Measurements from ENCODE around the gene STK36.
"Not testable (repeated sequence)": the region's sequence is repeated elsewhere in the genome, so short reads cannot be mapped to it uniquely, and the experiment has no call there.

Gene STK36

GRCh38 chr2:218659258-218659987, 12.5 kb upstream of the STK36 start, which contains the start of the genes BCS1L and ZNF142:
Gene BCS1L (plus strand): TSS chr2:218659683. CDS start chr2:218660988, 1,305 bp downstream.
Gene ZNF142 (minus strand): TSS chr2:218659623. CDS start chr2:218656429, 3,194 bp downstream.
- DNase-seq (ENCODE audit: low read depth, low spot score): peak; percentile 33
- peak within 1 kb of the TSS; percentile 64 for H3K27ac ChIP-seq

GRCh38 chr2:218659988-218660358, 11.9 kb upstream of the STK36 start:
- DNase-seq (ENCODE audit: low read depth, low spot score): no peak
- peak overlapping the region; percentile 64 for H3K27ac ChIP-seq

- no peak overlapping the region for H3K27ac ChIP-seq
- no peak for DNase-seq (ENCODE audit: low read depth, low spot score)
Measured at GRCh38 chr2:218662377-218662776, 9.5 kb upstream of the STK36 start.

GRCh38 chr2:218662827-218663226, 9.1 kb upstream of the STK36 start:
- DNase-seq (ENCODE audit: low read depth, low spot score): no peak
- H3K27ac ChIP-seq: no peak overlapping the region

GRCh38 chr2:218663901-218664300, 8.0 kb upstream of the STK36 start:
- no peak for DNase-seq (ENCODE audit: low read depth, low spot score)
- no peak overlapping the region for H3K27ac ChIP-seq

- no peak overlapping the region for H3K27ac ChIP-seq
Measured at GRCh38 chr2:218664653-218665052, 7.2 kb upstream of the STK36 start.

GRCh38 chr2:218671097-218671653, 711 bp upstream of the STK36 start:
- DNase-seq (ENCODE audit: low read depth, low spot score): peak; percentile 20

More at GRCh38 chr2:218664653-218665052, 7.2 kb upstream of the STK36 start:
- no peak for DNase-seq (ENCODE audit: low read depth, low spot score)

GRCh38 chr2:218679119-218679518, 7.2 kb downstream of the STK36 start:
- H3K27ac ChIP-seq: no peak overlapping the region
- DNase-seq (ENCODE audit: low read depth, low spot score): no peak

More at GRCh38 chr2:218671097-218671653, 711 bp upstream of the STK36 start:
- peak overlapping the region; percentile 83 for H3K27ac ChIP-seq

- no peak for DNase-seq (ENCODE audit: low read depth, low spot score)
- H3K27ac ChIP-seq: no peak overlapping the region
Measured at GRCh38 chr2:218680061-218680460, 8.2 kb downstream of the STK36 start.

GRCh38 chr2:218687400-218688060, 15.6 kb downstream of the STK36 start:
- peak; percentile 20 for DNase-seq (ENCODE audit: low read depth, low spot score)
- not testable (repeated sequence) for H3K27ac ChIP-seq

- H3K27ac ChIP-seq: no peak overlapping the region
- no peak for DNase-seq (ENCODE audit: low read depth, low spot score)
Measured at GRCh38 chr2:218691234-218691633, 19.3 kb downstream of the STK36 start.

GRCh38 chr2:218694405-218695145, 22.7 kb downstream of the STK36 start:
- DNase-seq (ENCODE audit: low read depth, low spot score): no peak
- H3K27ac ChIP-seq: no peak overlapping the region

GRCh38 chr2:218698885-218699284, 27.0 kb downstream of the STK36 start:
- H3K27ac ChIP-seq: no peak overlapping the region

GRCh38 chr2:218701806-218702205, 29.9 kb downstream of the STK36 start:
- no peak overlapping the region for H3K27ac ChIP-seq
- DNase-seq (ENCODE audit: low read depth, low spot score): no peak

More at GRCh38 chr2:218698885-218699284, 27.0 kb downstream of the STK36 start:
- no peak for DNase-seq (ENCODE audit: low read depth, low spot score)

- H3K27ac ChIP-seq: no peak overlapping the region
- DNase-seq (ENCODE audit: low read depth, low spot score): no peak
Measured at GRCh38 chr2:218703341-218703740, 31.5 kb downstream of the STK36 start.

GRCh38 chr2:218708086-218708485, 36.2 kb downstream of the STK36 start:
- no peak overlapping the region for H3K27ac ChIP-seq
- no peak for DNase-seq (ENCODE audit: low read depth, low spot score)

GRCh38 chr2:218709908-218710307, 38.0 kb downstream of the STK36 start:
- no peak overlapping the region for H3K27ac ChIP-seq
- no peak for DNase-seq (ENCODE audit: low read depth, low spot score)

- DNase-seq (ENCODE audit: low read depth, low spot score): no peak
- no peak overlapping the region for H3K27ac ChIP-seq
Measured at GRCh38 chr2:218710334-218710686, 38.4 kb downstream of the STK36 start.

- DNase-seq (ENCODE audit: low read depth, low spot score): peak; percentile 63
- peak within 1 kb of the TSS; percentile 77 for H3K27ac ChIP-seq
Measured at GRCh38 chr2:218710687-218711549, 39.0 kb downstream of the STK36 start, which contains the start of gene TTLL4. Gene TTLL4 (plus strand): TSS chr2:218710835. CDS start chr2:218737677, 26,842 bp downstream.

GRCh38 chr2:218711550-218711929, 39.7 kb downstream of the STK36 start:
- peak overlapping the region; percentile 77 for H3K27ac ChIP-seq
- no peak for DNase-seq (ENCODE audit: low read depth, low spot score)
